ENCODE results near the gene HSPB7. TPM values are rescaled to one million over a fixed set of nuclear protein-coding genes. Genes with fewer than 3 reads are reported as not detected.

Gene HSPB7
- total and polyA plus RNA-seq, 4 donors = 0.28 to 1.4 (median 0.35) TPM

- TF ChIP-seq CTCF (IDR thresholded peaks at IDR 0.05; ENCODE audit: low read depth, low read length, missing input control) (no peak), HNF4A (conservative IDR thresholded peaks at IDR 0.05) (no peak), FOXA2 (IDR thresholded peaks at IDR 0.05) (no peak), MAX (IDR thresholded peaks at IDR 0.05) (no peak), FOXA1 (IDR thresholded peaks at IDR 0.05) (no peak), HNF4G (IDR thresholded peaks at IDR 0.05) (no peak), ATF3 (IDR thresholded peaks at IDR 0.05) (no peak), GABPA (IDR thresholded peaks at IDR 0.05 in 1 of 2, conservative IDR thresholded peaks at IDR 0.05 in 1 of 2) (no peak), RAD21 (IDR thresholded peaks at IDR 0.05) (no peak), YY1 (IDR thresholded peaks at IDR 0.05) (no peak), NR2F2 (IDR thresholded peaks at IDR 0.05) (no peak), TAF1 (conservative IDR thresholded peaks at IDR 0.05) (no peak)
These were observed 52.5 kb downstream of the HSPB7 start (continued) for GRCh38 chr1:15965228-15965767.

Small RNA genes within 50 kb of the gene (small RNA-seq; reads per million reads assigned to genes)
- gene AL355994.1 (not detected), gene AL355994.5 (not detected)

Other genes with a start within 250 kb of the HSPB7 start
- 1 to 10 TPM in 1 of 2 donors, under 1 TPM in 1; 0.84 to 2.9 TPM for gene UQCRHL, start 210.4 kb downstream of the HSPB7 start, total RNA-seq
- gene UQCRHL, start 210.4 kb downstream of the HSPB7 start, polyA plus RNA-seq = 1 to 10 TPM in 1 of 2 donors, under 1 TPM in 1; 0.50 to 1.9 TPM
- gene SPEN, start 170.3 kb downstream of the HSPB7 start, total RNA-seq = 10 to 100 TPM; 17.9 to 29.4 TPM
- 10 to 100 TPM in 1 of 2 donors, 1 to 10 TPM in 1; 7.4 to 12.4 TPM for gene SPEN, start 170.3 kb downstream of the HSPB7 start, polyA plus RNA-seq
- gene ZBTB17, start 41.9 kb downstream of the HSPB7 start, total RNA-seq = 10 to 100 TPM; 10.4 to 15.1 TPM
- gene ZBTB17, start 41.9 kb downstream of the HSPB7 start, polyA plus RNA-seq = 1 to 10 TPM; 8.9 to 9.4 TPM
- gene SRARP, start 13.8 kb downstream of the HSPB7 start, total RNA-seq = not detected
- under 1 TPM in 1 of 2 donors, not detected in 1; 0.02 TPM for gene SRARP, start 13.8 kb downstream of the HSPB7 start, polyA plus RNA-seq
- not detected for gene CLCNKA, start 4.0 kb upstream of the HSPB7 start, total RNA-seq
- gene CLCNKA, start 4.0 kb upstream of the HSPB7 start, polyA plus RNA-seq = not detected
- not detected for gene CLCNKB, start 25.7 kb upstream of the HSPB7 start, total RNA-seq
- gene CLCNKB, start 25.7 kb upstream of the HSPB7 start, polyA plus RNA-seq = not detected
- not detected for gene FAM131C, start 55.6 kb upstream of the HSPB7 start, total RNA-seq
- gene FAM131C, start 55.6 kb upstream of the HSPB7 start, polyA plus RNA-seq = under 1 TPM; 0.05 to 0.92 TPM
- gene EPHA2, start 138.0 kb upstream of the HSPB7 start, total RNA-seq = 10 to 100 TPM in 1 of 2 donors, 1 to 10 TPM in 1; 5.8 to 11.1 TPM
- gene EPHA2, start 138.0 kb upstream of the HSPB7 start, polyA plus RNA-seq = 1 to 10 TPM; 2.9 to 7.9 TPM
- gene ARHGEF19, start 194.6 kb upstream of the HSPB7 start, total RNA-seq = 1 to 10 TPM in 1 of 2 donors, under 1 TPM in 1; 0.79 to 3.0 TPM
- gene ARHGEF19, start 194.6 kb upstream of the HSPB7 start, polyA plus RNA-seq = 1 to 10 TPM; 1.9 to 3.2 TPM
- 1 to 10 TPM; 2.5 to 2.7 TPM for gene CPLANE2, start 219.1 kb upstream of the HSPB7 start, total RNA-seq
- 1 to 10 TPM in 1 of 2 donors, under 1 TPM in 1; 0.96 to 2.4 TPM for gene CPLANE2, start 219.1 kb upstream of the HSPB7 start, polyA plus RNA-seq